GM21390 (cell line): ENCODE data around the gene NPFF.

ENCODE experiments used
- ATAC-seq: cut with Tn5 transposase; IDR thresholded peaks from one replicate; pipeline ENCODE4 v1.9.1; 2021; ENCODE audit not compliant: unreplicated experiment

The NPFF gene

GRCh38 chr12:53479331-53479730 lies 28.0 kb downstream of the NPFF start:
- ATAC-seq: no peak

GRCh38 chr12:53478865-53479264 lies 28.4 kb downstream of the NPFF start:
- no peak for ATAC-seq

- no peak for ATAC-seq
Observed at GRCh38 chr12:53476769-53477209, 30.5 kb downstream of the NPFF start.

- ATAC-seq: no peak
Observed at GRCh38 chr12:53474819-53475218, 32.5 kb downstream of the NPFF start.

- no peak for ATAC-seq
Observed at GRCh38 chr12:53474077-53474476, 33.2 kb downstream of the NPFF start.

GRCh38 chr12:53472056-53472582 lies 35.2 kb downstream of the NPFF start:
- no peak for ATAC-seq

GRCh38 chr12:53468282-53468681 lies 39.0 kb downstream of the NPFF start:
- no peak for ATAC-seq

- ATAC-seq: no peak
Observed at GRCh38 chr12:53467880-53468279, 39.4 kb downstream of the NPFF start.

GRCh38 chr12:53467082-53467481 lies 40.2 kb downstream of the NPFF start:
- no peak for ATAC-seq

GRCh38 chr12:53466640-53467039 lies 40.6 kb downstream of the NPFF start:
- ATAC-seq: no peak

GRCh38 chr12:53465679-53466078 lies 41.6 kb downstream of the NPFF start:
- no peak for ATAC-seq

- no peak for ATAC-seq
Observed at GRCh38 chr12:53464685-53465418, 42.4 kb downstream of the NPFF start.

- ATAC-seq: no peak
Observed at GRCh38 chr12:53463802-53464560, 43.3 kb downstream of the NPFF start.

GRCh38 chr12:53462935-53463334 lies 44.3 kb downstream of the NPFF start:
- ATAC-seq: no peak

GRCh38 chr12:53461591-53461990 lies 45.7 kb downstream of the NPFF start:
- no peak for ATAC-seq

- no peak for ATAC-seq
Observed at GRCh38 chr12:53461059-53461458, 46.2 kb downstream of the NPFF start.

GRCh38 chr12:53459097-53459496 lies 48.2 kb downstream of the NPFF start:
- no peak for ATAC-seq
